M059J (cell line): ENCODE data around the gene GPRC6A. TPM values are rescaled to one million over a fixed set of nuclear protein-coding genes. Genes with fewer than 3 reads are reported as not detected.
"Not testable (repeated sequence)": the region's sequence is repeated elsewhere in the genome, so short reads cannot be mapped to it uniquely, and the experiment has no call there.

Source experiments
- DNase-seq: peaks from one replicate; pipeline ENCODE4 v3.0.0-alpha.2; 2012; ENCODE audit warnings: low read depth
- total RNA-seq: library from RNA; depleted of rRNA; stranded (reverse); fragments of >200 nt; shearing (Covaris generic); gene quantifications from 2 replicates; pipeline ENCODE4 v1.2.3, GENCODE V29; 2014; rRNA removed

GPRC6A gene
- not detected in 2 replicates for total RNA-seq

GRCh38 chr6:116828983-116829382 is at the start of gene GPRC6A:
GPRC6A (minus strand) TSS chr6:116829083; CDS start chr6:116829013, 70 bp downstream.
- DNase-seq: no peak

GRCh38 chr6:116877743-116878142 is 48.9 kb upstream of the GPRC6A start:
- DNase-seq: no peak

GRCh38 chr6:116876635-116877611 is 48.0 kb upstream of the GPRC6A start, which contains the start of gene RFX6:
RFX6 (plus strand) TSS chr6:116877242; CDS start chr6:116877276, 34 bp downstream.
- no peak for DNase-seq

- no peak for DNase-seq
These were observed 47.2 kb upstream of the GPRC6A start for GRCh38 chr6:116876107-116876506.

GRCh38 chr6:116872771-116873170 is 43.9 kb upstream of the GPRC6A start:
- DNase-seq: no peak

- no peak for DNase-seq
These were observed 37.5 kb upstream of the GPRC6A start for GRCh38 chr6:116866281-116866871.

GRCh38 chr6:116859264-116859663 is 30.4 kb upstream of the GPRC6A start:
- no peak for DNase-seq

GRCh38 chr6:116858060-116858459 is 29.2 kb upstream of the GPRC6A start:
- DNase-seq: no peak

- DNase-seq: peak; percentile 22
These were observed 18.3 kb upstream of the GPRC6A start for GRCh38 chr6:116847227-116847626.

GRCh38 chr6:116842459-116842858 is 13.6 kb upstream of the GPRC6A start:
- no peak for DNase-seq

- DNase-seq: peak; percentile 57
These were observed 11.2 kb upstream of the GPRC6A start for GRCh38 chr6:116840091-116840490.

GRCh38 chr6:116836606-116837342 is 7.9 kb upstream of the GPRC6A start:
- DNase-seq: no peak

- not testable (repeated sequence) for DNase-seq
These were observed 5.6 kb upstream of the GPRC6A start for GRCh38 chr6:116834526-116834925.

GRCh38 chr6:116827561-116828240 is 1.2 kb downstream of the GPRC6A start:
- no peak for DNase-seq

GRCh38 chr6:116816336-116816735 is 12.5 kb downstream of the GPRC6A start:
- not testable (repeated sequence) for DNase-seq

- DNase-seq: no peak
These were observed 16.7 kb downstream of the GPRC6A start for GRCh38 chr6:116812051-116812650.

- no peak for DNase-seq
These were observed 26.9 kb downstream of the GPRC6A start for GRCh38 chr6:116801971-116802370.

- DNase-seq: no peak
These were observed 28.9 kb downstream of the GPRC6A start for GRCh38 chr6:116799945-116800344.

- no peak for DNase-seq
These were observed 31.3 kb downstream of the GPRC6A start for GRCh38 chr6:116797585-116797984.

- DNase-seq: no peak
These were observed 35.7 kb downstream of the GPRC6A start for GRCh38 chr6:116793224-116793623.

GRCh38 chr6:116783852-116784251 is 45.0 kb downstream of the GPRC6A start:
- DNase-seq: peak; percentile 2
